B cell (primary cell): ENCODE results near the gene MNT. TPM values are rescaled to one million over a fixed set of nuclear protein-coding genes. Genes with fewer than 3 reads are reported as not detected.
A peak's percentile ranks its signal among the peaks of the same experiment; 100 is the strongest.

Experiments used
- ATAC-seq: fragments of 200-7000 bp; cut with Tn5 transposase; one replicate; pipeline ENCODE4 v1.10.0; 2021; ENCODE audit warnings: low read depth, mild to moderate bottlenecking, moderate number of reproducible peaks, moderate library complexity
- CTCF ChIA-PET: fragments of 350-600 bp; sonication (Branson Sonifier 250); formaldehyde crosslinking; loops from one replicate; lab custom pipeline; 2021; ENCODE audit warnings: antibody characterized with exemption, inconsistent platforms; lab: Charles Lee
- POLR2A ChIA-PET: fragments of 350-600 bp; sonication (Branson Sonifier 250); formaldehyde crosslinking; loops from one replicate; lab custom pipeline; 2021; ENCODE audit warnings: antibody characterized with exemption; lab: Charles Lee
- DNase-seq: peaks from one replicate; pipeline ENCODE4 v3.0.0; 2013
- H2AFZ ChIP-seq: 2 replicates; pipeline ENCODE4 v1.6.1; 2012; ENCODE audit warnings: mild to moderate bottlenecking, low read depth, low read length; ENCODE audit not compliant: insufficient read depth, poor library complexity, severe bottlenecking
- H3K27ac ChIP-seq, 2 donors: 1 replicate in 1 of 2; 2 replicates in 1 of 2; pipeline ENCODE4 v1.5.1; 2012 to 2013; ENCODE audit warnings: low read length in 2 of 2, mild to moderate bottlenecking in 2 of 2, moderate library complexity in 1 of 2
- H3K27me3 ChIP-seq, 4 experiments: fragments of 200-600 bp in 1 of 4; sonication (generic) in 1 of 4; replicated peaks in 1 of 4; 1 replicate in 2 of 4; 2 replicates in 2 of 4; pipeline versions ENCODE4 v1.6.1 to v1.7.0; 2013 to 2016; ENCODE audit warnings: low read length in 3 of 4, mild to moderate bottlenecking in 2 of 4, mixed read lengths in 1 of 4, moderate library complexity in 1 of 4; ENCODE audit not compliant: insufficient read depth in 4 of 4, control insufficient read depth in 3 of 4; ENCODE audit errors: control extremely low read depth in 1 of 4
- H3K36me3 ChIP-seq, 2 experiments: replicated peaks in 1 of 2; 1 replicate in 1 of 2; 2 replicates in 1 of 2; pipeline versions ENCODE4 v1.6.1 to v1.7.1; 2013; ENCODE audit warnings: low read length in 1 of 2; ENCODE audit not compliant: insufficient read depth in 2 of 2, control insufficient read depth in 1 of 2; ENCODE audit errors: control extremely low read depth in 1 of 2, extremely low read depth in 1 of 2
- H3K4me1 ChIP-seq, 2 donors: fragments of 200-600 bp in 1 of 2; sonication (generic) in 1 of 2; 1 replicate in 1 of 2; 2 replicates in 1 of 2; pipeline versions ENCODE4 v1.5.1 to v1.6.1; 2013 to 2017; ENCODE audit warnings: low read length in 2 of 2; ENCODE audit not compliant: control insufficient read depth in 2 of 2, insufficient read depth in 2 of 2
- H3K4me2 ChIP-seq: replicated peaks from 2 replicates; pipeline ENCODE3; 2012; ENCODE audit warnings: mild to moderate bottlenecking, low read depth, low read length; ENCODE audit not compliant: poor library complexity, severe bottlenecking
- H3K4me3 ChIP-seq, 5 experiments: fragments of 200-600 bp in 1 of 5; sonication (generic) in 1 of 5; 1 replicate in 3 of 5; 2 replicates in 2 of 5; pipeline versions ENCODE4 v1.5.1 to v1.7.0; 2011 to 2016; ENCODE audit warnings: low read length in 4 of 5, mild to moderate bottlenecking in 4 of 5, low read depth in 2 of 5, control low read depth in 1 of 5, moderate library complexity in 1 of 5; ENCODE audit not compliant: insufficient read depth in 1 of 5; ENCODE audit errors: control extremely low read depth in 1 of 5, extremely low read depth in 1 of 5
- H3K79me2 ChIP-seq: fragments of 200-600 bp; sonication (generic); one replicate; pipeline ENCODE4 v1.6.0; 2016; ENCODE audit warnings: low read length; ENCODE audit not compliant: control insufficient read depth, insufficient read depth
- H3K9ac ChIP-seq: fragments of 200-600 bp; sonication (generic); 2 replicates; pipeline ENCODE4 v1.6.1; 2017; ENCODE audit warnings: mild to moderate bottlenecking, low read length, moderate library complexity
- H3K9me3 ChIP-seq, 3 donors: one replicate each; pipeline versions ENCODE4 v1.6.1 to v1.7.1; 2013; ENCODE audit warnings: low read length in 2 of 3; ENCODE audit not compliant: control insufficient read depth in 2 of 3, insufficient read depth in 1 of 3; ENCODE audit errors: control extremely low read depth in 1 of 3
- H4K20me1 ChIP-seq: 2 replicates; pipeline ENCODE4 v1.6.0; 2012; ENCODE audit warnings: mild to moderate bottlenecking, low read length; ENCODE audit not compliant: insufficient read depth, control insufficient read depth, poor library complexity, severe bottlenecking
- H3K27ac Mint-ChIP-seq: one replicate; pipeline ENCODE4 v1.8.0; 2021; ENCODE audit warnings: mixed read lengths
- H3K27me3 Mint-ChIP-seq: one replicate; pipeline ENCODE4 v1.8.0; 2021; ENCODE audit warnings: mixed read lengths
- H3K4me1 Mint-ChIP-seq: one replicate; pipeline ENCODE4 v1.8.0; 2021; ENCODE audit warnings: mixed read lengths
- H3K4me3 Mint-ChIP-seq: one replicate; pipeline ENCODE4 v1.8.0; 2021; ENCODE audit warnings: mixed read lengths
- H3K9me3 Mint-ChIP-seq: one replicate; pipeline ENCODE4 v1.8.0; 2022; ENCODE audit warnings: mixed read lengths; ENCODE audit not compliant: insufficient read depth
- EZH2 ChIP-seq: IDR thresholded peaks from 2 replicates; pipeline ENCODE4 v1.6.1; 2012; ENCODE audit warnings: borderline replicate concordance, low read depth, mild to moderate bottlenecking, moderate library complexity, low read length; ENCODE audit not compliant: insufficient read depth, poor library complexity, severe bottlenecking
- WGBS: methylation state at CpG from one replicate; pipeline ENCODE4 v1.1.5; 2013; ENCODE audit warnings: missing lambda C conversion rate; ENCODE audit not compliant: insufficient coverage; 5-methylcytosine and 5-hydroxymethylcytosine counted together
- intact Hi-C: fragments of 100-400 bp; cut with micrococcal nuclease; formaldehyde crosslinking; loops from one replicate; pipeline ENCODE4 v1.10.0; 2022
- polyA plus RNA-seq: library from polyadenylated mRNA; depleted of rRNA; stranded (reverse); fragments of >200 nt; gene quantifications from 2 replicates; pipeline ENCODE4 v1.2.3, GENCODE V29; 2012
- total RNA-seq, 2 donors: library from RNA; stranded (reverse); fragments of 120-200 nt in 1 of 2; gene quantifications; 1 replicate in 1 of 2; 2 replicates in 1 of 2; pipeline versions ENCODE4 v1.2.3 to v1.2.4, GENCODE V29; 2013 to 2022
- TF ChIP-seq, protein P1 (sequence below): fragments of 200-600 bp; IDR thresholded peaks from one replicate; pipeline ENCODE4 v1.8.0; 2022; ENCODE audit warnings: antibody characterized with exemption, mild to moderate bottlenecking

Gene MNT
- total and polyA plus RNA-seq, 2 donors (not counting 1 experiment from before 2014, with no cell fraction given): 20.0 to 68.5 TPM

DNA sequence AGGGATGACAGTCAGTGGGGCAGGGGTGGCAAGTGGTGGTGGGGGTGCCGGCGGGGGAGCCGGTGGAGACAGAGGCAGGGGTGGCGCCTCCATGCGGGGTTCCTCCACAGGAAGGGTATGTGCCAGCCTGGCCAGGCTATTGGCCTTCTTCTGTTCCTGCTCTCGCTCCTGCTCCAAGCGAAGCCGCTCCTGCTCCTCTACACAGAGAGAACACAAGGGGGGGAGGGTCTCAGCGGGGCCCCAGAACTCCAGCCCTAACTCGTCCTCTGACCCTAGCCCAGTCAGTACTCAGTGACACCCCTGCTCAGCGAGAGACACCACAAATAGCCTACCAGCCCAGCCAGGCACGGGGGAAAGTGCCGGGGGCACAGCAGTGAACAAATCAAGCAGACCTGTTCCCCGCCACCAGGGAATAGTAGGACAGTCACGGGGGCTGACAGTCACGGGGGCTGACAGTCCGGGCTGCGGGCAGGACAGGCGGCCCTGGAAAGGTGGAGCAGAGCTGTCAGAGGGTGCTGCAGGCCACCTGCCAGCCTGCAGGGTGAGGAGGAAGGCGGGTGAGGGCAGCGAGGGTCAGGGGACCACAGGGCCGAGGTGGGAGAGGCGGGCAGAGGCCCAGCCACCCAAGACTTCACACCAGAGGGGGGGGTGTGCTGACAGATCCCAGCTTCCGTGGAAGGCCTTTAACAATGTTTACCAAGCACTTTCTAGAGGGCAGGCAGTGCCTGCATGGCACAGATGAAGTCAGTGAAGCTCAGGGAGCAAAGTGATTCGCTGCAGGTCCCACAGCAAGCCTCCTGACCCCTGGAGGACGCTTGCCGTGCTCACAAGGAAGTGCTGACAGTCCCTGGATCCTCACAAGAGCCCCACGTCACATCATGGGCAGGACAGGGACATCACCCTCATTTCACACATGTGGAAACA, 5.3 kb downstream of the MNT start:
- H4K20me1 ChIP-seq: peaks cover 72% of the 10 kb centered on the region
- no peaks in the 10 kb centered on the region for H3K9me3 ChIP-seq
- peak overlapping the region in 1 of 2 donors; percentile 29 for H3K27ac ChIP-seq
- H3K79me2 ChIP-seq: peaks cover 70% of the 10 kb centered on the region
- intact Hi-C loops: no loop called here
- H3K4me1 ChIP-seq: peaks cover 57 to 71% of the 10 kb centered on the region in 2 donors
- H2AFZ ChIP-seq: no peak overlapping the region
- ChIA-PET CTCF (interaction anchor here (1.6 to 5.1 kb wide), 2 partner anchors 13 to 21 kb away, joined by 4 to 69 read pairs; no protein-coding TSS in a partner anchor), POLR2A (interaction anchor here (0.7 kb wide), 1 partner anchor 8 kb away, joined by 5 read pairs; no protein-coding TSS in a partner anchor)
- no peak overlapping the region for H3K4me3 ChIP-seq
- no peak for ATAC-seq
- H3K36me3 ChIP-seq: no peaks in the 10 kb centered on the region
- no peak for DNase-seq
- Mint-ChIP-seq H3K4me3 (peak overlapping the region; percentile 83), H3K9me3 (no peaks in the 10 kb centered on the region), H3K27me3 (no peaks in the 10 kb centered on the region), H3K27ac (peak overlapping the region; percentile 74), H3K4me1 (peaks cover 68% of the 10 kb centered on the region)
- no peaks in the 10 kb centered on the region for H3K27me3 ChIP-seq
- 89% methylated on average over 18 of the region's 28 CpGs for WGBS
- TF ChIP-seq EZH2: no peak
- TF ChIP-seq, protein P1, sequence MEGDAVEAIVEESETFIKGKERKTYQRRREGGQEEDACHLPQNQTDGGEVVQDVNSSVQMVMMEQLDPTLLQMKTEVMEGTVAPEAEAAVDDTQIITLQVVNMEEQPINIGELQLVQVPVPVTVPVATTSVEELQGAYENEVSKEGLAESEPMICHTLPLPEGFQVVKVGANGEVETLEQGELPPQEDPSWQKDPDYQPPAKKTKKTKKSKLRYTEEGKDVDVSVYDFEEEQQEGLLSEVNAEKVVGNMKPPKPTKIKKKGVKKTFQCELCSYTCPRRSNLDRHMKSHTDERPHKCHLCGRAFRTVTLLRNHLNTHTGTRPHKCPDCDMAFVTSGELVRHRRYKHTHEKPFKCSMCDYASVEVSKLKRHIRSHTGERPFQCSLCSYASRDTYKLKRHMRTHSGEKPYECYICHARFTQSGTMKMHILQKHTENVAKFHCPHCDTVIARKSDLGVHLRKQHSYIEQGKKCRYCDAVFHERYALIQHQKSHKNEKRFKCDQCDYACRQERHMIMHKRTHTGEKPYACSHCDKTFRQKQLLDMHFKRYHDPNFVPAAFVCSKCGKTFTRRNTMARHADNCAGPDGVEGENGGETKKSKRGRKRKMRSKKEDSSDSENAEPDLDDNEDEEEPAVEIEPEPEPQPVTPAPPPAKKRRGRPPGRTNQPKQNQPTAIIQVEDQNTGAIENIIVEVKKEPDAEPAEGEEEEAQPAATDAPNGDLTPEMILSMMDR: no peak
- peak overlapping the region; percentile 98 for H3K4me2 ChIP-seq
- H3K9ac ChIP-seq: no peak overlapping the region

DNA sequence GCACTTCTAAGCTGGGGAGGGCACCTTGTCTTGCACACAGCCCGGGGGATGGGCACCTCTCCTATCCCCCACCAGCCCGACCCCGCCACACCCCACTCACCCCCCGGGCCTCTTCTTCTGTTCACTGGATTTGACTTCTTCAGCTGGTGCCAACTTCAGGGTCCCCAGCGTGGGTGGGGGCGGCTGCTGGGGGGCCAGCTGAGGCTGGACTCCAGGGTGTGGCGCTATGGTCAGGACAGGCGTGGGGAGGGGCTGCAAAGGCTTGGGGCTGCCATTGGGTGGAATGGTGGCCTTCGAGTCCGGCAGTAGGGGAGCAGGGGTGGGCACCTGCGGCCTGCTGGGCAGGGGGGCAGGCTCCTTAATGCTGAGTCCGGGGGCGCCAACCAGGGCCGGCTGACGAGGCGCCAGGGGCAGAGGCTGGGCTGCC, 6.1 kb downstream of the MNT start:
- POLR2A ChIA-PET: interaction anchor here (0.7 kb wide), 1 partner anchor 8 kb away, joined by 5 read pairs; no protein-coding TSS in a partner anchor
- CTCF ChIA-PET: interaction anchor here (1.6 to 5.1 kb wide), 2 partner anchors 12 to 22 kb away, joined by 4 to 69 read pairs; no protein-coding TSS in a partner anchor
- H3K27ac ChIP-seq: no peak overlapping the region
- intact Hi-C loops: loop anchor here (5.0 kb wide), 2 partner anchors 118 to 1207 kb away; partner anchors contain the start of gene METTL16
- no peak overlapping the region for H2AFZ ChIP-seq
- TF ChIP-seq EZH2: no peak
- TF ChIP-seq, protein P1: no peak
- H3K9me3 ChIP-seq: no peaks in the 10 kb centered on the region
- DNase-seq: no peak
- H3K27ac Mint-ChIP-seq: peak overlapping the region; percentile 3
- no peaks in the 10 kb centered on the region for H3K9me3 Mint-ChIP-seq
- no peak overlapping the region for H3K9ac ChIP-seq
- 97% methylated on average over 15 of the region's 16 CpGs for WGBS
- H3K4me1 ChIP-seq: peaks cover 60 to 77% of the 10 kb centered on the region in 2 donors
- no peaks in the 10 kb centered on the region for H3K27me3 ChIP-seq
- H3K4me3 Mint-ChIP-seq: no peak overlapping the region
- H3K4me1 Mint-ChIP-seq: peaks cover 72% of the 10 kb centered on the region
- no peak for ATAC-seq
- H3K27me3 Mint-ChIP-seq: no peaks in the 10 kb centered on the region
- no peak overlapping the region for H3K4me3 ChIP-seq
- peaks cover 79% of the 10 kb centered on the region for H4K20me1 ChIP-seq
- H3K79me2 ChIP-seq: peaks cover 73% of the 10 kb centered on the region
- peak overlapping the region; percentile 96 for H3K4me2 ChIP-seq
- H3K36me3 ChIP-seq: no peaks in the 10 kb centered on the region
